ENCODE measurements around the gene C16orf95.

GRCh38 chr16:87360862-87361610 lies 43.8 kb upstream of the C16orf95 start:
- no peak for TF ChIP-seq TAF1 (IDR thresholded peaks at IDR 0.05; ENCODE audit: borderline replicate concordance, low read depth, low read length)
- no peak for TF ChIP-seq POLR2A (IDR thresholded peaks at IDR 0.05; ENCODE audit: low read depth, low read length)

Measured in GM12892 (cell line).